ENCODE measurements around the gene PBX3. TPM values are rescaled to one million over a fixed set of nuclear protein-coding genes. Genes with fewer than 3 reads are reported as not detected.

Gene PBX3
- total RNA-seq, 4 donors from 2014 or later: 18.0 to 33.5 (median 24.2) TPM

DNA sequence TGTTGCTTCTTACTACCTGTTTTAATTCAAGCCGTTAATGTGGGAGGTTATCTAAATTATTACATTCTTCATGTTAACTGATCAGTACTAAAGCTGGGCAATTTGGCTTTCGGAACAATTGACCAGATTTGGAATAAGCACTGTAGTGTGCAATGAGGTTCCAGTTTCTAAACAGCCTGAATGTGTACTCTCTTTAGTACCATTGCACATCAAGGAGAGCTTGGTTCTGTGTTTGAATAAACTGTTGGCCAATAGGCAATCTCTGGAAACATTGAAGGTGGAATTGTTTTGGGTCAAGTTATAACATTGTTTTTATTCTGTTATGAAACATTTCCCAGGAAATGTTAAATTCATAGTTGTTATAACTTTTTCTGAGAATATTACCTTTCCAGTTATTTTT, 105.2 kb downstream of the PBX3 start:
- TF ChIP-seq POLR2A (IDR thresholded peaks at IDR 0.05): no peak
- no peak for TF ChIP-seq CTCF (IDR thresholded peaks at IDR 0.05)
- TF ChIP-seq EP300 (IDR thresholded peaks at IDR 0.05): no peak
- Histone ChIP-seq H3K4me3 (no peak overlapping the region), H3K27ac (no peak overlapping the region), H3K4me1 (peaks cover 0 to 18% (median 0%) of the 10 kb centered on the region in 4 donors), H3K9me3 (no peaks in the 10 kb centered on the region), H3K27me3 (no peaks in the 10 kb centered on the region), H3K36me3 (no peaks in the 10 kb centered on the region)
- no peak for DNase-seq (ENCODE audit: low spot score in 2 of 2)
- WGBS, 2 donors: 78 to 84% methylated on average over 2 of the region's 2 CpGs

DNA sequence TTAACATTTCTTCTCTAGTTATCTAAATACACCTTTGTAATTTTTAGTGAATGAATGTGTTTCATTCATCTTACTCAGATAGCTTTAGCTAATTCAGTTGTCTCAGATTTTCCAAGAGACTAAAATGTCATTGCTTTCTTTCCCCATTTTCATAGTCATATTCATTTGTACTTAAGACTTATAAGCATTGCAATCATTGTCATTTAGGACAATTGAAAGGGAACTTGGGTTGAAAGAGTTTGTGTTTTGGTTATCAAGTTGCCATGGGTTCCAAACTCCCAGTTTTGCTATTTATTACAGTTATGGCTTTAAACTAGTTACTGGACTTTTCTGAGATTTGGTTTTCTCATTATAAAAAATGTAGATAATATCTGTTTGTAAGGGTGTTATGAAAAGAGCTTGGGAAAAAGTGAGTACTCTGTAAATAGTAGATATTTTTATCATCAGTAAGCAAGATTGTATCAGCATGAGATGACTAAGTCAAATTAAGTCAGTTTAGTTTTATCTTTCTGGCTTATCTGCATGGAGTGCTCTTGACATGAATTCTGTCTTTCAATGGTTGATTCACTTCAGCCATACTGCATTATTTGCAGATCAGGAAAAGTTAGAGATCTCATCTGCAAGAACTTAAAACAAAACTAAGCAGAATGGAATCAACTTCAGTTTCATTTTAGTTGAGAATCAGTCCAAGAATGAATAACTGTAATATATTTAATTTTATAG, 107.5 kb downstream of the PBX3 start:
- Histone ChIP-seq H3K27ac (no peak overlapping the region), H3K9me3 (no peaks in the 10 kb centered on the region), H3K27me3 (no peaks in the 10 kb centered on the region), H3K36me3 (no peaks in the 10 kb centered on the region), H3K4me1 (peaks cover 0 to 18% (median 0%) of the 10 kb centered on the region in 4 donors), H3K4me3 (no peak overlapping the region)
- DNase-seq (ENCODE audit: low spot score in 2 of 2): no peak
- TF ChIP-seq CTCF (IDR thresholded peaks at IDR 0.05): no peak

GRCh38 chr9:125856331-125856730, 109.2 kb downstream of the PBX3 start:
- Histone ChIP-seq H3K27me3 (no peaks in the 10 kb centered on the region), H3K9me3 (no peaks in the 10 kb centered on the region), H3K36me3 (no peaks in the 10 kb centered on the region), H3K4me3 (no peak overlapping the region), H3K27ac (no peak overlapping the region), H3K4me1 (peaks cover 0 to 18% (median 0%) of the 10 kb centered on the region in 4 donors)
- TF ChIP-seq POLR2A (IDR thresholded peaks at IDR 0.05): no peak
- TF ChIP-seq EP300 (IDR thresholded peaks at IDR 0.05): no peak
- no peak for TF ChIP-seq CTCF (IDR thresholded peaks at IDR 0.05)
- 70 to 77% methylated on average over 9 of the region's 9 CpGs for WGBS, 2 donors
- DNase-seq (ENCODE audit: low spot score in 2 of 2): no peak

DNA sequence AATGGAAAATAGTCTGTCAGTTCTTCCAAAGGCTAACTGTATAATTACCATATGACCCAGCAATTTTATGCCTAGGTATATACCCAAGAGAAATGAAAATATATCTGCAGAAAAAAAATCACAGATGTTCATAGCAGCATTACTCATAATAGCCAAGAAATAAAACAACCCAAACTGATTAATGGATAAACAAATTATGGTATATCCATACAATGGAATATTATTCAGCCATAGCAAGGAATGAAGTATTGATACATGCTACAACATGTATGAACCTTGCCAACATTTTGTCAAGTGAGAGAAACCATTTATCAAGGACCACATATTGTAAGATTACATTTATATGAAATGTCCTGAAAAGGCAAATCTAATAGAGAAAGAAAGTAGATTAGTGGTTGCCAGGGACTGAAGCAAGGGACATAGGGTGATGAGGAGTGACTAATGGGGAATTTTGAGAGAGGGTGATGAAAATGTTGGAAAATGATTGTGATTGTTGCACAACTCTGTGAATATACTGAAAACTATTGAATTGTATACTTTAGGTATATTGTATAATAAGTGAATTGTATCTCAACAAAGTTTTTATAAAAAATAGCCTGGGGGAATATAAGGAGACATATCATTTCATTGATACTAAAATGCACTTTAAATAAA, 114.4 kb downstream of the PBX3 start:
- Histone ChIP-seq H3K4me3 (no peak overlapping the region), H3K4me1 (no peaks in the 10 kb centered on the region), H3K9me3 (no peaks in the 10 kb centered on the region), H3K27me3 (no peaks in the 10 kb centered on the region), H3K27ac (no peak overlapping the region), H3K36me3 (no peaks in the 10 kb centered on the region)
- TF ChIP-seq EP300 (IDR thresholded peaks at IDR 0.05) (no peak), POLR2A (IDR thresholded peaks at IDR 0.05) (no peak), CTCF (IDR thresholded peaks at IDR 0.05) (no peak)
- no peak for DNase-seq (ENCODE audit: low spot score in 2 of 2)

GRCh38 chr9:125863923-125864322, 116.8 kb downstream of the PBX3 start:
- no peaks in the 10 kb centered on the region for H3K9me3 ChIP-seq
- no peaks in the 10 kb centered on the region for H3K36me3 ChIP-seq
- no peaks in the 10 kb centered on the region for H3K4me1 ChIP-seq
- no peak overlapping the region for H3K27ac ChIP-seq
- WGBS, 2 donors: 66 to 71% methylated on average over 1 of the region's 1 CpG
- H3K27me3 ChIP-seq: no peaks in the 10 kb centered on the region
- H3K4me3 ChIP-seq: no peak overlapping the region
- TF ChIP-seq POLR2A (IDR thresholded peaks at IDR 0.05): no peak
- no peak for TF ChIP-seq EP300 (IDR thresholded peaks at IDR 0.05)
- no peak for TF ChIP-seq CTCF (IDR thresholded peaks at IDR 0.05)
- no peak for DNase-seq (ENCODE audit: low spot score in 2 of 2)
